OCI-LY1 (cell line): Measurements from ENCODE around the gene PHAX.

ENCODE experiments used
- H2AFZ ChIP-seq: fragments of 200-600 bp; sonication (generic), shearing (Covaris generic); 2 replicates; pipeline ENCODE4 v1.6.0; 2014; ENCODE audit warnings: antibody characterized with exemption, mild to moderate bottlenecking, low read length
- H3F3A ChIP-seq: fragments of 200-600 bp; sonication (generic), shearing (Covaris generic); 2 replicates; pipeline ENCODE4 v1.6.0; 2014; ENCODE audit warnings: mild to moderate bottlenecking, antibody characterized with exemption, low read length, moderate library complexity; ENCODE audit not compliant: insufficient read depth
- H3K27ac ChIP-seq: fragments of 200-600 bp; sonication (generic); 2 replicates; pipeline ENCODE4 v1.5.1; 2014; ENCODE audit warnings: low read length, mixed run types, mild to moderate bottlenecking, low read depth; ENCODE audit not compliant: poor library complexity, severe bottlenecking
- H3K27me3 ChIP-seq: fragments of 200-600 bp; sonication (generic); 2 replicates; pipeline ENCODE4 v1.6.0; 2014; ENCODE audit warnings: antibody characterized with exemption, mild to moderate bottlenecking, low read length, moderate library complexity; ENCODE audit not compliant: insufficient read depth
- H3K36me3 ChIP-seq: fragments of 200-600 bp; sonication (generic); 2 replicates; pipeline ENCODE4 v1.6.1; 2014; ENCODE audit warnings: mild to moderate bottlenecking, antibody characterized with exemption, low read length, moderate library complexity, mixed read lengths; ENCODE audit not compliant: insufficient read depth
- H3K4me1 ChIP-seq: fragments of 200-600 bp; sonication (generic); 2 replicates; pipeline ENCODE4 v1.5.1; 2014; ENCODE audit warnings: mild to moderate bottlenecking, low read length, moderate library complexity; ENCODE audit not compliant: insufficient read depth, severe bottlenecking
- H3K4me2 ChIP-seq: fragments of 200-600 bp; sonication (generic), shearing (Covaris generic); 2 replicates; pipeline ENCODE4 v1.6.1; 2014; ENCODE audit warnings: low read length
- H3K4me3 ChIP-seq: fragments of 200-600 bp; sonication (generic); 2 replicates; pipeline ENCODE4 v1.5.1; 2014; ENCODE audit warnings: low read length, low read depth, mild to moderate bottlenecking, mixed read lengths; ENCODE audit not compliant: poor library complexity, severe bottlenecking
- H3K79me2 ChIP-seq: fragments of 200-600 bp; shearing (Covaris generic); 2 replicates; pipeline ENCODE4 v1.6.1; 2016; ENCODE audit warnings: mixed run types, low read length, mixed read lengths; ENCODE audit not compliant: insufficient read depth
- H3K9ac ChIP-seq: fragments of 200-600 bp; sonication (generic), shearing (Covaris generic); 2 replicates; pipeline ENCODE4 v1.6.1; 2014; ENCODE audit warnings: mild to moderate bottlenecking, low read length, mixed read lengths
- H3K9me2 ChIP-seq: fragments of 200-600 bp; sonication (generic), shearing (Covaris generic); 2 replicates; pipeline ENCODE4 v1.6.1; 2014; ENCODE audit warnings: low read depth, mild to moderate bottlenecking, low read length, mixed read lengths
- H3K9me3 ChIP-seq: fragments of 200-600 bp; shearing (Covaris generic); 2 replicates; pipeline ENCODE4 v1.6.1; 2014; ENCODE audit warnings: low read length, mixed read lengths
- H4K20me1 ChIP-seq: fragments of 200-600 bp; sonication (generic), shearing (Covaris generic); 2 replicates; pipeline ENCODE4 v1.6.0; 2016; ENCODE audit warnings: mild to moderate bottlenecking, low read length; ENCODE audit not compliant: insufficient read depth
- CTCF ChIP-seq: fragments of 200-600 bp; sonication (generic), shearing (Covaris generic); IDR thresholded peaks from 2 replicates; pipeline ENCODE4 v1.5.1; 2017; ENCODE audit warnings: mild to moderate bottlenecking, antibody characterized with exemption, low read length, moderate library complexity, mixed read lengths
- EZH2 ChIP-seq: fragments of 200-600 bp; sonication (generic), shearing (Covaris generic); IDR thresholded peaks from 2 replicates; pipeline ENCODE4 v1.8.0; 2017; ENCODE audit warnings: borderline replicate concordance, mixed run types, mild to moderate bottlenecking, antibody characterized with exemption, low read length, moderate library complexity, mixed read lengths

Gene PHAX

GRCh38 chr5:126624534-126624933 lies 23.8 kb downstream of the PHAX start:
- Histone ChIP-seq H3K27me3 (no peaks in the 10 kb centered on the region), H3F3A (no peaks in the 10 kb centered on the region), H3K9ac (no peak overlapping the region), H3K9me3 (no peaks in the 10 kb centered on the region), H3K79me2 (no peaks in the 10 kb centered on the region), H2AFZ (no peak overlapping the region), H3K4me2 (no peak overlapping the region), H3K9me2 (no peaks in the 10 kb centered on the region), H3K36me3 (peaks cover 59% of the 10 kb centered on the region), H3K4me3 (no peak overlapping the region), H4K20me1 (no peaks in the 10 kb centered on the region), H3K27ac (no peak overlapping the region), H3K4me1 (no peaks in the 10 kb centered on the region)
- TF ChIP-seq EZH2 (no peak), CTCF (no peak)

GRCh38 chr5:126628102-126628501 lies 27.4 kb downstream of the PHAX start:
- no peaks in the 10 kb centered on the region for H3F3A ChIP-seq
- no peaks in the 10 kb centered on the region for H3K9me2 ChIP-seq
- H3K27ac ChIP-seq, result no peak overlapping the region
- peaks cover 30% of the 10 kb centered on the region for H3K36me3 ChIP-seq
- no peak overlapping the region for H3K4me2 ChIP-seq
- H2AFZ ChIP-seq, result no peak overlapping the region
- H3K9ac ChIP-seq, result no peak overlapping the region
- no peak for TF ChIP-seq CTCF
- no peaks in the 10 kb centered on the region for H3K79me2 ChIP-seq
- no peak overlapping the region for H3K4me3 ChIP-seq
- no peaks in the 10 kb centered on the region for H3K27me3 ChIP-seq
- no peaks in the 10 kb centered on the region for H3K4me1 ChIP-seq
- no peaks in the 10 kb centered on the region for H4K20me1 ChIP-seq
- no peaks in the 10 kb centered on the region for H3K9me3 ChIP-seq

- Histone ChIP-seq H3K27me3 (no peaks in the 10 kb centered on the region), H3K4me1 (no peaks in the 10 kb centered on the region), H3K9ac (no peak overlapping the region), H3K4me3 (no peak overlapping the region), H3K9me3 (no peaks in the 10 kb centered on the region), H3K4me2 (no peak overlapping the region), H3K9me2 (no peaks in the 10 kb centered on the region), H2AFZ (no peak overlapping the region), H3K79me2 (no peaks in the 10 kb centered on the region), H3F3A (no peaks in the 10 kb centered on the region), H3K36me3 (no peaks in the 10 kb centered on the region), H4K20me1 (no peaks in the 10 kb centered on the region), H3K27ac (no peak overlapping the region)
- no peak for TF ChIP-seq CTCF
- no peak for TF ChIP-seq EZH2
Observed at GRCh38 chr5:126631920-126632319, 31.2 kb downstream of the PHAX start.
